Stimulated activated naive CD8-positive, alpha-beta T cell treated with anti-CD3 and anti-CD28 coated beads, Interleukin-15, amount 100 ng/mL, for 72 hours (primary cell): ENCODE results near the gene STAT5B.
"Not testable (repeated sequence)": the region's sequence is repeated elsewhere in the genome, so short reads cannot be mapped to it uniquely, and the experiment has no call there.

ENCODE experiments used
- ATAC-seq: fragments of 150-1000 bp; cut with Tn5 transposase; 2 replicates; pipeline ENCODE4 v1.10.0; 2021; ENCODE audit warnings: mild to moderate bottlenecking, moderate library complexity
- DNase-seq, 2 donors: peaks; one replicate each; pipeline ENCODE4 v3.0.0; 2021 to 2022
- H3K27ac Mint-ChIP-seq, 2 donors: one replicate each; pipeline ENCODE4 v1.8.0; 2022; ENCODE audit warnings: mild to moderate bottlenecking in 2 of 2, mixed read lengths in 2 of 2, moderate library complexity in 2 of 2
- H3K27me3 Mint-ChIP-seq: one replicate; pipeline ENCODE4 v1.8.0; 2022; ENCODE audit warnings: mixed read lengths
- H3K4me1 Mint-ChIP-seq: one replicate; pipeline ENCODE4 v1.8.0; 2022; ENCODE audit warnings: mild to moderate bottlenecking, mixed read lengths
- H3K4me3 Mint-ChIP-seq, 2 donors: one replicate each; pipeline ENCODE4 v1.8.0; 2022; ENCODE audit warnings: mild to moderate bottlenecking in 2 of 2, mixed read lengths in 2 of 2, moderate library complexity in 1 of 2
- H3K9me3 Mint-ChIP-seq, 2 donors: one replicate each; pipeline ENCODE4 v1.8.0; 2022; ENCODE audit warnings: mixed read lengths in 2 of 2

Gene STAT5B

GRCh38 chr17:42276359-42276608 is at the start of gene STAT5B:
Gene STAT5B, minus strand, starts transcription at chr17:42276391. Its CDS starts 44,264 bp downstream, at chr17:42232127.
- Mint-ChIP-seq H3K4me1 (peaks cover 62% of the 10 kb centered on the region), H3K27ac (peak within 1 kb of the TSS; percentile 95 to 97)

GRCh38 chr17:42325026-42325425 is 48.8 kb upstream of the STAT5B start:
- DNase-seq (no peak), ATAC-seq (no peak)
- Mint-ChIP-seq H3K27ac (no peak overlapping the region), H3K27me3 (no peaks in the 10 kb centered on the region), H3K4me1 (peaks cover 39% of the 10 kb centered on the region), H3K4me3 (no peak overlapping the region), H3K9me3 (no peaks in the 10 kb centered on the region)

More at GRCh38 chr17:42276359-42276608, at the start of gene STAT5B:
- Mint-ChIP-seq H3K9me3 (no peaks in the 10 kb centered on the region), H3K4me3 (peak within 1 kb of the TSS; percentile 89 to 99), H3K27me3 (no peaks in the 10 kb centered on the region)
- DNase-seq (peak; percentile 67 to 70), ATAC-seq (peak; percentile 84)

DNA sequence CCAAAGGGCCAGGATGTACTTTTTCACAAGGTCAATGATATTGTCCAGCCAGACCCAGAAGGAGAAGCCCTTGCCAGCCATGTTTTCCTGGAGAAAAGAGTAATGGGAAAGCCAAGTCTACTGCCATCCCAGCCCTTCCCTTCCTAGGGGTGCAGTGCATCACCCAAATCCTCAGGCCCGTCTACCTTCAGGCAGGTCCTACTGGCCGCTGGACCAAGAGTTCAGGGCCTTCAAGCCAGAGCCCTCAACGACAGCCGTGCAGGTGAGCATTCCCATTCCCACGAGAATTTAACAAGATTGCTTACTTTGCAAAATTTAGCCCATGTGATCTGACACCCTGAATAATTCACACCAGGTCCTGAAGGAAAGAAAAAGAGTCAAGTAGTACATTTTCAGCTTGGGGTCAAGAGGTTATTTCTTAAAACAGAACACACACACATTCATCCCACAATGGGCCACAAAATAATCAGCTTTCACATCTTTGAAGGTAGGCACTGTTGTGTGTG is 47.1 kb upstream of the STAT5B start:
- no peaks in the 10 kb centered on the region for H3K27me3 Mint-ChIP-seq

GRCh38 chr17:42322382-42323267 is 46.4 kb upstream of the STAT5B start:
- H3K9me3 Mint-ChIP-seq: no peaks in the 10 kb centered on the region
- DNase-seq (peak; percentile 90 to 91), ATAC-seq (peak; percentile 92)
- H3K27ac Mint-ChIP-seq: peak overlapping the region in 1 of 2 donors; percentile 82
- H3K4me3 Mint-ChIP-seq: no peak overlapping the region
- H3K4me1 Mint-ChIP-seq: peaks cover 61% of the 10 kb centered on the region
- H3K27me3 Mint-ChIP-seq: no peaks in the 10 kb centered on the region

More for the DNA sequence above, 47.1 kb upstream of the STAT5B start:
- DNase-seq (no peak), ATAC-seq (no peak)
- H3K27ac Mint-ChIP-seq: peak overlapping the region in 1 of 2 donors; percentile 82
- no peaks in the 10 kb centered on the region for H3K9me3 Mint-ChIP-seq
- H3K4me3 Mint-ChIP-seq: no peak overlapping the region
- H3K4me1 Mint-ChIP-seq: peaks cover 54% of the 10 kb centered on the region

- Mint-ChIP-seq H3K4me3 (no peak overlapping the region), H3K27ac (peak overlapping the region; percentile 55 to 61), H3K9me3 (no peaks in the 10 kb centered on the region), H3K4me1 (peaks cover 71% of the 10 kb centered on the region), H3K27me3 (no peaks in the 10 kb centered on the region)
- ATAC-seq (no peak), DNase-seq (no peak)
Measured at GRCh38 chr17:42321555-42321954, 45.4 kb upstream of the STAT5B start.

- not testable (repeated sequence) for DNase-seq, H3K4me3 Mint-ChIP-seq, H3K27me3 Mint-ChIP-seq, H3K9me3 Mint-ChIP-seq, ATAC-seq
- Mint-ChIP-seq H3K27ac (peak overlapping the region in 1 of 2 donors; percentile 67), H3K4me1 (peaks cover 94% of the 10 kb centered on the region)
Measured at GRCh38 chr17:42317967-42318366, 41.8 kb upstream of the STAT5B start.

DNA sequence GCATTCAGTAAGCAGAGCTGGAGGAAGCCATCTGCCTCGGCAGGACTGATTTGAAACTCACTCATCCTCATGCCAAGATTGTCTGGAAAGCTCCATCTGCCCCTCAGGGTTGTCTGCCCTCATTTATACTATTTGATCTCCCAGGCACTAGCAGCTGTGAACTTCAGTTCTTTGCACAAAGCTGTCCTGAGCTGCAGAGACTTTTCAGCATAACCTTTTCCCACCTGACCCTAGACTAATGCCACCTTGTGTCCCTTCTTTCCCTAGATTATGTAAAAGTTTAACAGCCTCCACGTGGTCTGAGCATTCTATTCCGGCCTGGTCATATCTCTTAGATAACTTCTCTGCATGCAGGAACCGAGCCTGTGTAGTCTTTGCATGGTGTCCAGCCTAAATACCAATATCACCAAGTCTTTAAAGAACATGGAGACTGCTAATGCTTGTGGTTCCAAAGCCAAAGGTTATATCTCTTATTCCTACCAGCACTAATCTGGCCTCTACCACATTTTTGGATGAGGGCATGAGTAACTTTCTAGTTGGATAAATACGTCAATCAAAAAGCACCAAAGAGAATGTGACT is 41.2 kb upstream of the STAT5B start:
- Mint-ChIP-seq H3K4me3 (no peak overlapping the region), H3K4me1 (peaks cover 94% of the 10 kb centered on the region), H3K9me3 (no peaks in the 10 kb centered on the region), H3K27ac (peak overlapping the region in 1 of 2 donors; percentile 7), H3K27me3 (no peaks in the 10 kb centered on the region)
- DNase-seq (no peak), ATAC-seq (no peak)

DNA sequence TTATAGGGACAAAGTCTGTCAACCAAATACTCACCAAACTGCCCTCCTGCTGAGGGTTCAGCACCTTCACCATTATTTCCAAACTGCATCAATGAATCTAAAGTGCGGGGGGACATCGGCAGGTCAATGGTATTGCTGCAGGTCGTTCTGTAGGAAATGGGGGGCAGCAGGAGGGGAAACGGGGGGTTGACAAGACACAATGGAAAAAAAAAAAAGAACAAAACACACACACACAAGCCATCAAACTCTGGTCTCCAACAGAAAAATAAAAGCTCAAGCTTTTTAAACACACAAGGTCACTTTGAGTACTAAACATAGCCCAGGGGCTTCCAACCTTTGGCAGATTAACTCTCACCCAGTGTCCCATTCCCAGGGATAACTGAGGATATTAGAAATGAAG is 40.6 kb upstream of the STAT5B start:
- no peak for DNase-seq
- Mint-ChIP-seq H3K9me3 (no peaks in the 10 kb centered on the region), H3K4me3 (no peak overlapping the region), H3K27me3 (no peaks in the 10 kb centered on the region), H3K4me1 (peaks cover 94% of the 10 kb centered on the region), H3K27ac (peak overlapping the region in 1 of 2 donors; percentile 16)
- no peak for ATAC-seq

- H3K4me3 Mint-ChIP-seq: peak overlapping the region in 1 of 2 donors; percentile 51
- no peaks in the 10 kb centered on the region for H3K9me3 Mint-ChIP-seq
- DNase-seq: no peak
- H3K27me3 Mint-ChIP-seq: no peaks in the 10 kb centered on the region
- no peak for ATAC-seq
- H3K27ac Mint-ChIP-seq: peak overlapping the region in 1 of 2 donors; percentile 97
- H3K4me1 Mint-ChIP-seq: peaks cover 94% of the 10 kb centered on the region
Measured at GRCh38 chr17:42315402-42316156, 39.4 kb upstream of the STAT5B start.

DNA sequence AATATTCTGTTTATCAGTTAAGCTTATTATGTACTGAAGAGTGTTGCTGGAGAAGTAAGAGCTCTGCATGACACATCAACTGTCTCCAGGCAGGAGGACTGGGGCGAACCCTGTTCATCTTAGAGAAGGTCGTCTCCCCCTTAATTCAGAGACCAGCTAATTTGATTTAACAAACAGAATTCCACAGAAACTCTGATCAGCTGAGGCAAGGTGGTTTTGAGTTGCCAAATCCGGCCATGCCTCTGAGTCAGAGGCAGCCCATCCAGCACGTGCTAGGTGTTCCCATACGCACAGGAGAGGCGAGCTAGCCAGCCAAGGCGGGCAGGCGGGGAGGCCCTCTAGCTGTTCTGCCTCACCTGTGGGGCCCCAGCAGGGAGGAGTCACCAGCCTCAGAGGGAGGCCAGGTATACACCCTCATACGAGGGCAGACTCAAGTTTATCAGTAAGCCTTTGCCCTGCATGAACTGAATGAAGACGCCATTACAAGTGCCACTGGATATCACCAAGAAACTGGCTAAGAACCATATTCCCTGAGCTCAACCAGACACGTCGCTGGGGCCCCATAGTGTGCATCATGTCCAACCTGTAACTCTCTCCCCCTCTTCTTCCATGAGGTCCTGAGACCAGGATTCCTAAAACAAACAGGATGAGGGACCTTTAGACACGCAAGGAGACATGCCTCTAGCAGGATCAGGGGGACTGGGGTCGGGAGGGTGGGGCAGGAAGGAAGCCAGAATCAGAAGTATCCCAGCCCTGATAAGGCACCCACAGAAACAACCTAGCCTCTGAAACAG is 37.8 kb upstream of the STAT5B start:
- no peak for ATAC-seq

GRCh38 chr17:42313389-42313772 is 37.2 kb upstream of the STAT5B start:
- peak overlapping the region; percentile 25 to 84 for H3K4me3 Mint-ChIP-seq
- H3K27me3 Mint-ChIP-seq: no peaks in the 10 kb centered on the region
- no peak for ATAC-seq
- H3K4me1 Mint-ChIP-seq: peaks cover 96% of the 10 kb centered on the region
- no peaks in the 10 kb centered on the region for H3K9me3 Mint-ChIP-seq
- no peak for DNase-seq
- peak overlapping the region in 1 of 2 donors; percentile 87 for H3K27ac Mint-ChIP-seq

More for the DNA sequence above, 37.8 kb upstream of the STAT5B start:
- Mint-ChIP-seq H3K27me3 (no peaks in the 10 kb centered on the region), H3K27ac (peak overlapping the region in 1 of 2 donors; percentile 87), H3K9me3 (no peaks in the 10 kb centered on the region), H3K4me3 (peak overlapping the region in 1 of 2 donors; percentile 84), H3K4me1 (peaks cover 96% of the 10 kb centered on the region)
- DNase-seq: no peak

DNA sequence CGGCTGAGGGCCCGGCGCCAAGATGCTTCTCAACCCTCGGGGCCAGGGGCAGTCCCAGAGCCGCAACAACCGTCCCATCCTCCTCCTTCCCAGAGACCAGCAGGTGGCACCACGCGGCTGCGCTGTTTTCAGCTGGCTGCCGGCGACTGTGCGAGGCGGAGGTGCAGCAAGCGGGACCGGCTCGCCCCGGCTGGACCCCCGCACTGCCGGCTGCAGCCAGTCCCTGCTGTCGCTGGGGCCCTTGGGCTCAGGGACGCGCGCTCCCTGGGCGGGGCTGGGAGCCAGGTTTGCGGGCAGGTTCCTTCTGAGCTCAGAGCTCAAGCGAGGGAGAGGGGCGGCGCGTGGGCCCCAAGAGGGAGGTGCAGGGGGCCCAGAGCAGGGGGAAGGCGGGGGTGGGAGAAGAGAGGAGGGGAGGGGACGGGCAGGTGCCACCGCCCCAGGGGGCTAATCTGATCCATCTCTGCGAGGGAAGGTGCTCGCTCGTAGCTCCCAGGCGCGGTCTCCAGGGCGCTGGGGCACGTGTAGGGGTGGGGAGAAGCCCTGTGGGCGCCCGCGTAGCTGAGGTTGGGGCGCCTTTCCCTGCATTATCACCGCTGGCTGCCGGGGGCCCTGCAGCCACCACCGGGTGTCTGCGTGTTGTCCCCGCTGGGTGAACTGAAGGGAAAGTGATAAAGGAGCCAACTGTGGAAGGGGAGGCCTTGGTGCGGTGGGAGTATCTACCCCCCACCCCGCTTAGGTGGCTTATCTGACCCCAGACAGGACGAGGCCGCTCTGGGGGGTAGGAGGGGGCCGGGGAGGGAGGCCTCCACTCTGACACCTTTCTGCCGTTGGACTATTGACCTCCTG is 36.3 kb upstream of the STAT5B start:
- Mint-ChIP-seq H3K27me3 (no peaks in the 10 kb centered on the region), H3K4me3 (peak overlapping the region; percentile 70 to 84), H3K27ac (peak overlapping the region; percentile 70 to 95), H3K9me3 (no peaks in the 10 kb centered on the region), H3K4me1 (peaks cover 95% of the 10 kb centered on the region)
- ATAC-seq (peak; percentile 86), DNase-seq (peak; percentile 83 to 89)

- peak overlapping the region; percentile 70 to 84 for H3K4me3 Mint-ChIP-seq
- ATAC-seq: no peak
- no peaks in the 10 kb centered on the region for H3K9me3 Mint-ChIP-seq
- H3K27me3 Mint-ChIP-seq: no peaks in the 10 kb centered on the region
- H3K27ac Mint-ChIP-seq: peak overlapping the region; percentile 70 to 95
- peaks cover 93% of the 10 kb centered on the region for H3K4me1 Mint-ChIP-seq
- no peak for DNase-seq
Measured at GRCh38 chr17:42312035-42312284, 35.8 kb upstream of the STAT5B start.

DNA sequence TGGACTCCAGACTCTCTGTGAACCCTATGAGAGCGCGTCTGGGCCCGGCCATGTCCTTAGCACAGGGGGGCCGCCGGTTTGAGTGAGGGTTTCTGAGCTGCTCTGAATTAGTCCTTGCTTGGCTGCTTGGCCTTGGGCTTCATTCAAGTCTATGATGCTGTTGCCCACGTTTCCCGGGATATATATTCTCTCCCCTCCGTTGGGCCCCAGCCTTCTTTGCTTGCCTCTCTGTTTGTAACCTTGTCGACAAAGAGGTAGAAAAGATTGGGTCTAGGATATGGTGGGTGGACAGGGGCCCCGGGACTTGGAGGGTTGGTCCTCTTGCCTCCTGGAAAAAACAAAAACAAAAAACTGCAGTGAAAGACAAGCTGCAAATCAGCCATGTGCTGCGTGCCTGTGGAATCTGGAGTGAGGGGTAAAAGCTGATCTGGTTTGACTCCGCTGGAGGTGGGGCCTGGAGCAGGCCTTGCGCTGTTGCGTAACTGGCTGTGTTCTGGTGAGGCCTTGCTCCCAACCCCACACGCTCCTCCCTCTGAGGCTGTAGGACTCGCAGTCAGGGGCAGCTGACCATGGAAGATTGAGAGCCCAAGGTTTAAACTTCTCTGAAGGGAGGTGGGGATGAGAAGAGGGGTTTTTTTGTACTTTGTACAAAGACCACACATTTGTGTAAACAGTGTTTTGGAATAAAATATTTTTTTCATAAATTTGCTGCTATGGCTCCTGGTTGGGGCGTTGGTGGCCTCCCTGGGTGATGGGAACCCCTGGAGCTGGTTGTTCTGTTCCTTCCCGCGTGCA is 35.2 kb upstream of the STAT5B start:
- H3K4me3 Mint-ChIP-seq: peak overlapping the region; percentile 70 to 84
- no peaks in the 10 kb centered on the region for H3K27me3 Mint-ChIP-seq
- no peaks in the 10 kb centered on the region for H3K9me3 Mint-ChIP-seq
- H3K4me1 Mint-ChIP-seq: peaks cover 90% of the 10 kb centered on the region
- ATAC-seq: no peak
- H3K27ac Mint-ChIP-seq: peak overlapping the region; percentile 80 to 95
- no peak for DNase-seq
